HG02642 (cell line): ENCODE data around the gene TMEM151A.
"Not testable (repeated sequence)": the region's sequence is repeated elsewhere in the genome, so short reads cannot be mapped to it uniquely, and the experiment has no call there.

ENCODE experiments used
- ATAC-seq: cut with Tn5 transposase; IDR thresholded peaks from one replicate; pipeline ENCODE4 v1.9.1; 2021; ENCODE audit warnings: mild to moderate bottlenecking; ENCODE audit not compliant: unreplicated experiment, poor library complexity

The TMEM151A gene

DNA sequence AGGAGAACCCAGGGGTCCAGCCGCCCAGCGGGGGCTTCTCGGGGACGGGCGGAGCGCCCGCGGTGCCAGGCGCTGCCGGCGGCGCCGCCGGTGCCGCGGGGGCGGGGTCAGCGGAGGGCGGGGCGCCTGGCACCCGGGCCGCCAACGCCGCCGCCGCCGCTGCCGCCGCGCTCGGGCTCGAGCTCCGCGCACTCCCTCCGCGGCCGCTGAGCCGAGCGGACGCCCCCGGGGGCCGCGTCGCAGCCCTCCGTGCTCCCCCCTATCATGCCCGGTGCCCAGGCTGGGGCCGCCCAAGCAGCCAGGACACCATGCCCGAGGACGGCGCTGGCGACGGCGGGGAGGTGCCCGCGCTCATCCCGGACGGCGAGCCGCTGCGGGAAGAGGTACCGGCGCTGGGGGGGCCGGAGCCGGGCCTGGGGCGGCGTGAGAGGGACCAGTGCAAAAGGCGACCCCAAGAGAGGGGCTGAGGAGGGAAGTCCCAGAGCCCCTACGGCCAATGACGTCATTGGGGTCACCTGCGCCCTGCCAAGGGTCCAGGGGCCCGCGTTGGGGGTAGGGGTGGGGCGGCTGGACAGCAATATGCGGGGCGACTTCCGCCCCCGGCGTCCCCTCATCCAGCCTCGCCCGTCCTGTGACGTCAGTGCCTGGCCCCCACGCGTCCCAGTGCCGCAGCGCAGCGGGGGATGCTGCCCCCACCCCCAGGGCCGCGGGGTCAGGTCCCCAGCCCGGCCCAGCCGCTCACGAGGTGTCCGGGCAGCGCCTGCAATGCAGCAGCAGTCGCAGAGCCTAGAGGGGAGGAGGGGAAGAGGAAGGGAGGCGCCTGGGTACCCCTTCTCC is at the start of gene TMEM151A:
Gene TMEM151A (plus strand): TSS at position 189 of the 837 bp plus-strand sequence. CDS start 120 bp downstream, at position 309.
- no peak for ATAC-seq

DNA sequence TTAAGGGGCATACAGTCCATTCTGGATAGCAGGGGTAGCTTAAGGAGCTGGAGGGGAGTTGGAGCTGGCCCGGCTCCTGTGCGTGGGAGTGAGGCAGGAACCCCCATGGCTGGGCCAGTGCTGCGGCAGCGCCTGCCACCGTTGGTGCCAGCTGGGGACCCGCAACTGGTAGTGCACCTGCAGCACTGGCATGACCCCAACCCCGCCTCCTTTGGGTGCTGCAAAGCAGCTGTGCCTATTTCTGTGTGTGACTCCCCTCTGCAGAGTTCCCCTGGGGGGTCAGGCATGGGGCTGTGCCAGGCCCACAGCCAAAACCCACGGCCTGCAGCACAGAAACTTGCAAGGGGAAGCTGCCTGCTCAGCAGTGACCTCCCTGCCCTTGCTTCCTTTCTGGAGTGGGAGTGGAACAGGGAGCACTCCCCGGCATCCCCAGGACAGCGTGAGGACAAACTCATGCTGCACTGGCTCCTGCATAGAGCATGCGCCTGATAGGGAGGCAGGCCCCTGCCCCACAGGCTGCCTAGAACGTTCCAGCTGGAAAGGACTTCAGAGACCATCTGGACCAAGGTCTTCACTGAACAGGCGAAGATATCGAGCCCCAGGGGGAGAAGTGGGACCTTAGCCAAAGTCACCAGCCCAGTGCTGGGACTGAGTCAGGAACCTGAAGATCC is 49.5 kb upstream of the TMEM151A start:
- ATAC-seq, result no peak

GRCh38 chr11:66243782-66244535 is 47.7 kb upstream of the TMEM151A start:
- ATAC-seq, result no peak

- ATAC-seq, result no peak
Observed at GRCh38 chr11:66247295-66247694, 44.4 kb upstream of the TMEM151A start.

DNA sequence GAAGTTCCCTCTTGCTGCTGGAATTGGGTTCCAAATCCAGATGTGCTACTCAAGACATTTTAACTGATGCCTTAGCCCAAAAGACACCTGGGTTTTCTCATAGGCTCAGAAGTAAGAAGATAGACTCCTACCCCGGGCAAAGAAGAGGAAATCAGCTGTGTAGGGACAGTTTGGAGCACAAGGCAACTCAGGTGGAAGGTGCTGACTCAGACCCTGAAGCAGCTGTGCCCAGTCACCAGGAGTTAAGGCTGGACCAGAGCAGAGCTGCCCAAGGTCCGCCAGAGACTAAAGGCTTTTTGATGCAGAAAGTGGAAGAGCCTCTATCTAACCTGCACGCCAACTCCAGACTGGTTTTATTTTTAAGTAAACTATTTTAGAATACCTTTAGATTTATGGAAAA is 43.9 kb upstream of the TMEM151A start:
- no peak for ATAC-seq

DNA sequence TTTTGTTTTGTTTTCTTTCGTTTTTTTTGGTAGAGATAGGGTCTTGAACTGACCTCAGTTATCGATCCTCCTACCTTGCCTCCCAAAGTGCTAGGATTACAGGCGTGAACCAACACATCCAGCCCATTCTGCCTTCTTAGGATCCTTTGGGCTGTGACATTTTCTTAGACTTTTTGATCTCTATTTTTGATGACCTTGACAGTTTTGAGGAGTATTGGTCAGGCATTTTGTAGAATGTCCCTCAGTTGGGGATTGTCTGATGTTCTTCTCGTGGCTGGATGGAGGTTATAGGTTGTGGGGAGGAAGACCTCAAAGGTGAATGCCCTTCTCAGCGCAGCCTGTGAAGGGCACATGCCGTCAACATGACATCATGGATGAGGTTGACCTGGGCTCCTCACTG is 42.8 kb upstream of the TMEM151A start:
- ATAC-seq, result no peak

DNA sequence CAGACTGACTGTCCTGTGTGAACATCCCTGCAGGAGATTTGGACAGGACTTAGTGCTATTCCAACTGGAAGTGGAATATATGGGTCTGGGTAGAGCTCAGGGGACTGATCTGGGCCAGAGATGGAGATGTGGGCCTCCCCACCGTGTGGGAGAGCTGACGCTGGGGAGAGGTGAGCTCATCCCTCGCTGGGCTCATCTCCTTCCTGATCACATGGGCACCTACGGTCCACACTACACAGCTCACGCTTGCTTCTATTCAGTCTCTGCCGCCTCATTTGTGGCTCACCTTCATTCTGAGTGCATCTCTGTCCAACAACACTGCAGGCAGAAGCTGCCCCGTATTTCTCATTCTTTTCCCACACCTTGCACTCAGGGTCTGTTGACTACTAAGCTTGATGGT is 39.9 kb upstream of the TMEM151A start:
- ATAC-seq, result no peak

- ATAC-seq, result not testable (repeated sequence)
Observed at GRCh38 chr11:66253081-66253480, 38.6 kb upstream of the TMEM151A start.

DNA sequence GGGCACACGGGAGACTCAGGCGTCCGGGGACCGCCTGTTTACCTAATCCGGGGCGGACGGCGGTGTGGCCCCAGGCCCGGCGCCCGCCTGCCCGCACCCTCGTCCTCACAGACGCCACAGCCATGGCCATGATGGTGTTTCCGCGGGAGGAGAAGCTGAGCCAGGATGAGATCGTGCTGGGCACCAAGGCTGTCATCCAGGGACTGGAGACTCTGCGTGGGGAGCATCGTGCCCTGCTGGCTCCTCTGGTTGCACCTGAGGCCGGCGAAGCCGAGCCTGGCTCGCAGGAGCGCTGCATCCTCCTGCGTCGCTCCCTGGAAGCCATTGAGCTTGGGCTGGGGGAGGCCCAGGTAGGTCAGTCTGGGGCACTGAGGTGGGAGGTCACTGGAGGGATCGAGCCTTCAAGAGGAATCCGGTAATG is 33.2 kb upstream of the TMEM151A start:
- ATAC-seq, result no peak

DNA sequence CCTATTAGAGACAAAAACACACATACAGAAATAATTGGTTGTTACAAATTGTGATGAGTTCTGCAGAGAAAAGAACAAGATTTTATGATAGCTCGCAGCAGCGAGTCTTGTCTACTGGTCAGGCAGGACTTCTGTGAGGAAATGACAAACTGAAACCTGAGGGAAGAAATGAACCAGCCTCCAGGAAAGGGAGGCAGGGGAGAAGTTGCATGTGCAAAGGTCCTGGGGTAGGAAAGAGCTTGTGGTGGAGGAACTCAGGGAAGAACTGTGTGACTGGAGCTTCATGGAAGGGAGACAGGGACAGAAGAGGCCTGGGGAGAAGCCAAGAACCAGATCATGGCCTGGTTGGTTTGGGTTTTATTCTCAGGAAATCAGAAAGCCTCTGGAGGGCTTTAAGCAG is 32.5 kb upstream of the TMEM151A start:
- ATAC-seq, result no peak

DNA sequence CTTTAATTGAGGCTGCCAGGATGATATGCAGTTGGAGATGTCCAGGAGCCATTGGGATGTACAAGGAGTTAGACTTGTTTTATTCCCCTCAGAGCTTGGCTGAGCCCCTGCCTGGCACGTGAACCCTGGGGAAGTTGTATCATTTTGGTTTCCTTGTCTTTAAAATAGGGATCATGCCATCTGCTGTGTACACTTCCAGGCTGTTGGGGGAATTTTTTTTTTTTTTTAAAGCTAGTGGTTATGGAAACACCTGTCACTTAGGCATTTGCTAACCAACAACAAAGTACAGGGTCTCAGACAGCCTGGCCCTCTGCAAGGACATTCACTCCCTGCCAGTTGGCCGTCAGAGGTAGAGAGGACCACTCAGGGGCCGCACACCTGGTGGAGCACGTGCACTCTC is 31.7 kb upstream of the TMEM151A start:
- ATAC-seq, result no peak

DNA sequence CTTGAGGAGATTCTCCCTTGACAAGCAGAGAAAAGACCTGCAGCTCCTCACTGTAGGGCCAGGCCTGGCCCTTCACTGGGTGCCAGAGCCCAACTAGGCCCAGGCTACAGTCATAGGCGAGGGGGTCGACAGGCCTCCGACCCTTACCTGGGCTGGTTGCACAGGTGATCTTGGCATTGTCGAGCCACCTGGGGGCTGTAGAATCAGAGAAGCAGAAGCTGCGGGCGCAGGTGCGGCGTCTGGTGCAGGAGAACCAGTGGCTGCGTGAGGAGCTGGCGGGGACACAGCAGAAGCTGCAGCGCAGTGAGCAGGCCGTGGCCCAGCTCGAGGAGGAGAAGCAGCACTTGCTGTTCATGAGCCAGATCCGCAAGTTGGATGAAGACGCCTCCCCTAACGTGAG is 30.1 kb upstream of the TMEM151A start:
- no peak for ATAC-seq

- no peak for ATAC-seq
Observed at GRCh38 chr11:66262191-66262590, 29.5 kb upstream of the TMEM151A start.

DNA sequence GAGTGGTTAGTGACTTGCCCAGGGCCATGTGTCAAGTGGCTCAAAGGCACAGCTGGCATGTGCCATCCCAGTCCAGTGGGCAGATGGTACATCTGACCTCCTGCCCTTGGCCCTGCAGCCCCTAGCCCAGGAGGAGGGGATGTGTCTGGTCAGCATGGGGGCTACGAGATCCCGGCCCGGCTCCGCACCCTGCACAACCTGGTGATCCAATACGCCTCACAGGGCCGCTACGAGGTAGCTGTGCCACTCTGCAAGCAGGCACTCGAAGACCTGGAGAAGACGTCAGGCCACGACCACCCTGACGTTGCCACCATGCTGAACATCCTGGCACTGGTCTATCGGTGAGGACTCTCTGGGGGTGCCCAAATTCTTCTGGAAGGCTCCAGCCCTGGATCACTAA is 29.0 kb upstream of the TMEM151A start:
- ATAC-seq, result no peak

GRCh38 chr11:66263231-66263630 is 28.5 kb upstream of the TMEM151A start:
- no peak for ATAC-seq

- no peak for ATAC-seq
Observed at GRCh38 chr11:66263785-66264184, 27.9 kb upstream of the TMEM151A start.

DNA sequence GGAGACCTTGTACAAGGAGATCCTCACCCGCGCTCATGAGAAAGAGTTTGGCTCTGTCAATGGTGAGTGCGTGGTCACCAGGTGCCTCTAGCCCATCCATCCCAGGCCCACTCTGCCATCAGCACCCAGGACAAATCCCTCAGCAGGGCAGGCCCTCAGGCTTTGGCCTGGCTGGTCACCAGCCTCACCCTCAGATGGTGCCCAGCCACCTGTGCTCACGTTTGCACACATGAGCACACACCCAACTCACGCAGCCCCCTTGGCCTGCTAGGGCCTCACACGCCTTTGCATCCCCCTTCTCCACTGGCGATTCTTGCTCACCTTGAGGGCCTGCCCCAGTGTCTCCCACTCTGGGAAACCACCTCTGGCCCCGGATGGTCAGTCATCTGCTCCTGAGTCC is 27.3 kb upstream of the TMEM151A start:
- ATAC-seq, result no peak

DNA sequence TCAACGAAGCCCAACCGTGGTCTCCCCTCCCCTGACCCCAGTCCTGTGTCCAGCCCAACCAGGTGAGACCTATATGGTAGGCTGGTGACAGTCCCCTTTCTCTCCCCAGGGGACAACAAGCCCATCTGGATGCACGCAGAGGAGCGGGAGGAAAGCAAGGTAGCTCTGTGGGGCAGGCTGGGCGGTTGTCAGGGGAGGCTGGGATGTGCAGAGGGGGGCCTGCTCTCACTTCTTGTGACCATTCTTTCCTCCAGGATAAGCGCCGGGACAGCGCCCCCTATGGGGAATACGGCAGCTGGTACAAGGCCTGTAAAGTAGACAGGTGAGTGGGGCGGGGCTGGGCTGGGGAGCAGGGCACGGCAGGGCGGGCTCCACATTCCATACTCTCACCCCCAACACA is 26.8 kb upstream of the TMEM151A start:
- no peak for ATAC-seq

DNA sequence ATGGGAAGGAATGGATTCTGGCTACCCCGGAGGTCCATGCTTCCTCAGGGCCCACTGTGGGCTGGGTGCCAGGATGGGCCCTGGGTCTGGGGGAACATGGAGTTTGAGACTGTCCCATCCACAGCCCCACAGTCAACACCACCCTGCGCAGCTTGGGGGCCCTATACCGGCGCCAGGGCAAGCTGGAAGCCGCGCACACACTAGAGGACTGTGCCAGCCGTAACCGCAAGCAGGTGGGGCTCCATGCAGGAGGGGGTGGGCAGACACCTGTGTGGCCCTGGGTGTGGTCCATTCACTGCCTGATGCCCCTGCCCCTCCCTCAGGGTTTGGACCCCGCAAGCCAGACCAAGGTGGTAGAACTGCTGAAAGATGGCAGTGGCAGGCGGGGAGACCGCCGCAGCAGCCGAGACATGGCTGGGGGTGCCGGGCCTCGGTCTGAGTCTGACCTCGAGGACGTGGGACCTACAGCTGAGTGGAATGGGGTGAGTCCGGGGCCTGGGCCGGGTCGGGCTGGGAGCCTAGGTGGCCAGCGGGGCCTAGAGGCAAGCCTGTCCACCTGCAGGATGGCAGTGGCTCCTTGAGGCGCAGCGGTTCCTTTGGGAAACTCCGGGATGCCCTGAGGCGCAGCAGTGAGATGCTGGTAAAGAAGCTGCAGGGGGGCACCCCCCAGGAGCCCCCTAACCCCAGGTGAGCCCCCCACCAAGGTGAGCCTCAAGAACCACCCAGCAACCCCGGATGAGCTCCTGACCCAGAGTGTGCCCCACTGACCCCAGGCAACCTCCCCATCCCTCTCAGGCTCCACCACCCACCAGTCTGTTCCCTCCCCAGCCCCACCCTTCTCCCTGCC is 25.9 kb upstream of the TMEM151A start:
- no peak for ATAC-seq

- no peak for ATAC-seq
Observed at GRCh38 chr11:66266378-66267038, 25.2 kb upstream of the TMEM151A start.
